Measurements from ENCODE around the gene BMP6. TPM values are rescaled to one million over a fixed set of nuclear protein-coding genes. Genes with fewer than 3 reads are reported as not detected.

Gene BMP6
- total and polyA plus RNA-seq, 3 experiments from 2014 or later = not detected

DNA sequence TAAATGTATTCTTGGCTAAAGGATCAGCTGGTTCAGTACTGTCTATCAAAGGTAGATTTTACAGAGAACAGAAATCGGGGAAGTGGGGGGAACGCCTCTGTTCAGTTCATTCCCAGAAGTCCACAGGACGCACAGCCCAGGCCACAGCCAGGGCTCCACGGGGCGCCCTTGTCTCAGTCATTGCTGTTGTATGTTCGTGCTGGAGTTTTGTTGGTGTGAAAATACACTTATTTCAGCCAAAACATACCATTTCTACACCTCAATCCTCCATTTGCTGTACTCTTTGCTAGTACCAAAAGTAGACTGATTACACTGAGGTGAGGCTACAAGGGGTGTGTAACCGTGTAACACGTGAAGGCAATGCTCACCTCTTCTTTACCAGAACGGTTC is 154.8 kb downstream of the BMP6 start:
- H3K9me3 ChIP-seq (ENCODE audit: low read length) = no peaks in the 10 kb centered on the region
- Mint-ChIP-seq H3K27ac (peak overlapping the region in 1 of 8 donors; percentile 47), H3K9me3 (no peaks in the 10 kb centered on the region), H3K4me3 (no peak overlapping the region), H3K36me3 (peaks cover 21 to 53% (median 36%) of the 10 kb centered on the region in 3 donors), H3K27me3 (no peaks in the 10 kb centered on the region), H3K4me1 (no peaks in the 10 kb centered on the region)
- no peaks in the 10 kb centered on the region for H3K4me1 ChIP-seq (ENCODE audit: insufficient read depth, low read length)
- H3K27me3 ChIP-seq (ENCODE audit: insufficient read depth, low read length, poor library complexity, severe bottlenecking) = no peaks in the 10 kb centered on the region
- H3K27ac ChIP-seq (ENCODE audit: low read depth, low read length) = no peak overlapping the region
- H3K36me3 ChIP-seq (ENCODE audit: insufficient read depth, low read length) = peaks cover 15% of the 10 kb centered on the region
- ChIA-PET CTCF (interaction anchor here (1.3 kb wide), 1 partner anchor 21 kb away, joined by 4 read pairs; no protein-coding TSS in a partner anchor), POLR2A (no interaction called here)
- H3K4me3 ChIP-seq (ENCODE audit: low read length) = no peak overlapping the region
- no peak for DNase-seq

DNA sequence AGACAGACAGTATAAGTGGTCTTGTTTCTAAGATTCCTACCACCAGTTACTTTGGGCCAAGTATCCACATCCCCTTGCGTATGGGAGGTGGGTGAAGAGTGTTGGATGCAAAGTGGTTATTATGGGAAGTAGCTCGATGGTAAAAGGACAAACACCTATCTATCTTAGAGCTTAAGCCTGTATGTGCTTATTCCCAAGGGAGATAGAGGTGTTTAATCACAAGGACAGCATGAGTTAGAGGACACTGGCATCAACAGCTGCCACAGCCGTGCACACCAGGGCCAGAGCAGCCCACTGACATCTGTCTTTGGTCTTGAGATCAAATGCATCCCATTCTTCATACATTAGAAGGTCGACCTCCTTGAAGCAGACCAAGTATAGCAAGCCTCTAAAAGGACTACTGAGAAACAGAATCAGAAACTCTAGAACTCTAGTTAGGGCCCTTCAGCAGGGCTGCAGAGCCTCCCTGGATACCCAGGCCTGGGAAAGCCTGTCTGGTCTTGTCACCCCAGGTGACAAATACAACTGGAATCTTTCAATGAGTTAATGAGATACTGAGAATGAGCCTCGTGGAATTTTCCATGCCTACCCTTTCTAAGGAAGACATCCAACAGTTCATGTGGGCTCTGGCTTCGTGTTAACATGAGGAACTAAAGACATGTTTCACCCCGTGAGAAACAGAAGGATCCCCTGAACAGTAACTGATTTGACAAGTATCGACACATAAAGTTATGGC is 156.0 kb downstream of the BMP6 start:
- no peaks in the 10 kb centered on the region for H3K4me1 Mint-ChIP-seq
- H3K36me3 Mint-ChIP-seq = peaks cover 21 to 66% (median 37%) of the 10 kb centered on the region in 3 donors
- H3K27me3 Mint-ChIP-seq = no peaks in the 10 kb centered on the region
- Histone ChIP-seq H3K27me3 (ENCODE audit: insufficient read depth, low read length, poor library complexity, severe bottlenecking) (no peaks in the 10 kb centered on the region), H3K4me1 (ENCODE audit: insufficient read depth, low read length) (no peaks in the 10 kb centered on the region), H3K36me3 (ENCODE audit: insufficient read depth, low read length) (peaks cover 15% of the 10 kb centered on the region), H3K9me3 (ENCODE audit: low read length) (no peaks in the 10 kb centered on the region), H3K27ac (ENCODE audit: low read depth, low read length) (no peak overlapping the region), H3K4me3 (ENCODE audit: low read length) (no peak overlapping the region)
- ChIA-PET CTCF (no interaction called here), POLR2A (no interaction called here)
- no peak for DNase-seq
- no peak overlapping the region for H3K4me3 Mint-ChIP-seq
- H3K9me3 Mint-ChIP-seq = no peaks in the 10 kb centered on the region
- H3K27ac Mint-ChIP-seq = no peak overlapping the region

DNA sequence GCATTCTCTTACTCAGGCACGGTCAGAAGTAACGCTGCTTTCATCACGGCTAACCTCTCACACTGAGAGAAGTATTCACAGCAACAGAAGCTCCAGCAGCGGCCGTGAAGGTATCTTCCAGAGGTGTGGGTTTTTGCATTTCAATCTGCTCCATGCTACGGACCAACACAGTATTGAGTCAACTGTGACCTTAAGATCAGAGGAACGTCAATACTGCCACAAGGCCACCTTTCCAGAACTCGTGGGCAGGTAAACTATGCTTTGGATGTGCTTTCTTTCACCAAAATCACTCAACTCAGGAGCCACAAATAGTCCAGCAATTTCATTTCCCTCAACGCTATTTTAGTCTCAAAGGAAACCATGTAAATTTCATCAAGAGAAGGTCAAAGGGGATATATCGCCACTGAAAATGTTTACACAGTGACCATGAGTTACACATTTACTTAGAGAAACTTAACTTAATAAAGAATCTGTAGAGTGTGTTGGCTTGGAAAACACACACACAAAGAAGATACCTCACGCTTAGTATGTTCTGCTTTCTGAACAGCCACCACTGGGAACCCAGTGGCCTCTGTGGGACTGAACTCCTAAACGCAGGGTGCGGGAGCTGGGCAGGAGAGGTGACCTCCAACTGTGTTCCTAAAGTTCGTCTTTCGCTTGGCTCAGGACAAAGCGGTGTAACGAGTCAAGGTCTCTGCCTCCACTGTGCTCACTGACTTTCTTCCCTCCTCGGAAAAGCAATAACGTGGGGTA is 156.8 kb downstream of the BMP6 start:
- H3K4me1 ChIP-seq (ENCODE audit: insufficient read depth, low read length) = no peaks in the 10 kb centered on the region
- H3K36me3 ChIP-seq (ENCODE audit: insufficient read depth, low read length) = peaks cover 15% of the 10 kb centered on the region
- no peaks in the 10 kb centered on the region for H3K9me3 ChIP-seq (ENCODE audit: low read length)
- CTCF ChIA-PET = no interaction called here
- no peak overlapping the region for H3K4me3 Mint-ChIP-seq
- H3K27me3 ChIP-seq (ENCODE audit: insufficient read depth, low read length, poor library complexity, severe bottlenecking) = no peaks in the 10 kb centered on the region
- POLR2A ChIA-PET = no interaction called here
- no peaks in the 10 kb centered on the region for H3K4me1 Mint-ChIP-seq
- no peaks in the 10 kb centered on the region for H3K9me3 Mint-ChIP-seq
- no peak overlapping the region for H3K27ac Mint-ChIP-seq
- no peak overlapping the region for H3K27ac ChIP-seq (ENCODE audit: low read depth, low read length)
- no peaks in the 10 kb centered on the region for H3K27me3 Mint-ChIP-seq
- H3K4me3 ChIP-seq (ENCODE audit: low read length) = no peak overlapping the region
- peaks cover 21 to 71% (median 40%) of the 10 kb centered on the region in 3 donors for H3K36me3 Mint-ChIP-seq
- no peak for DNase-seq

DNA sequence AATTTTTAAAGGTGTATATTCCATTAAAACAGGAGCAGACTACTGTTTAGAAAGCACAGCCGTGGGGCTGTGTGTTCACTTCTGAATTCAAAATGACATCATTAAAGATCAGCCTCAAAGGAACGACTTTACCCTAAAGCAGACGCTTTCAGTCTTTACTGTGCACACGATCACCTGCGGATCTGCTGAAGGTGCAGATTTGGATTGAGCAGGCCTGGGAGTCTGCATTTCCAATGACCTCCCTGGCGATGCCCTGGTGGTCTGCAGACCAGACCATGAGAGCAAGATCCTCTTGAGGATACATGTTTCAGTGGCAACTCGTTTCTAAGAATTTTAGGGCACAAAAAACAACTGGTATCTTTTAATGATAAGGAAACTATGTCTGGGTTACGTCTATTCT is 157.5 kb downstream of the BMP6 start:
- no peaks in the 10 kb centered on the region for H3K27me3 Mint-ChIP-seq
- peaks cover 21 to 78% (median 41%) of the 10 kb centered on the region in 3 donors for H3K36me3 Mint-ChIP-seq
- H3K9me3 Mint-ChIP-seq = no peaks in the 10 kb centered on the region
- Histone ChIP-seq H3K4me1 (ENCODE audit: insufficient read depth, low read length) (no peaks in the 10 kb centered on the region), H3K27ac (ENCODE audit: low read depth, low read length) (no peak overlapping the region), H3K4me3 (ENCODE audit: low read length) (no peak overlapping the region), H3K9me3 (ENCODE audit: low read length) (no peaks in the 10 kb centered on the region), H3K27me3 (ENCODE audit: insufficient read depth, low read length, poor library complexity, severe bottlenecking) (no peaks in the 10 kb centered on the region), H3K36me3 (ENCODE audit: insufficient read depth, low read length) (peaks cover 15% of the 10 kb centered on the region)
- DNase-seq = no peak
- ChIA-PET POLR2A (no interaction called here), CTCF (no interaction called here)
- no peak overlapping the region for H3K27ac Mint-ChIP-seq
- H3K4me1 Mint-ChIP-seq = no peaks in the 10 kb centered on the region
- no peak overlapping the region for H3K4me3 Mint-ChIP-seq

DNA sequence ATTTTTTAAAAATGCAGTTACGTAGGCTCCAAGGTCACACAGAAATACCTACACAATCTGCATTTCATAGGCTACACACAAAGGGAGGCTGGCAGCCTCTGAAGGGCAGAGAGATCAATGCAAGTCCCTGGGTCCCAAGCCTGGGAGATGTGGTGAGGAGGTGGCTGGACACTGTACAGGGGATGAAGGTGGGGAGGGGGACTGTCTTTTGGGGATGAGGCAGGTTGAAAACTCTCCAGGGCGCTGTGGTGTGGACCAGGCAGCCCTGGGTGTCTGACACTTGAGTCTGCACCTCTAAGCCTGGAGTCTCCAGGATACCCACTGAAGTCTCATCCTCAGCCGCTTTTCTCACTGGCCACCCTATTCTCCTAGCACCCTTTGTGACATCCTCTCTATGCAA is 160.2 kb downstream of the BMP6 start:
- Mint-ChIP-seq H3K4me3 (no peak overlapping the region), H3K9me3 (no peaks in the 10 kb centered on the region), H3K4me1 (no peaks in the 10 kb centered on the region), H3K36me3 (peaks cover 25 to 91% (median 45%) of the 10 kb centered on the region in 3 donors), H3K27ac (no peak overlapping the region), H3K27me3 (no peaks in the 10 kb centered on the region)
- Histone ChIP-seq H3K9me3 (ENCODE audit: low read length) (no peaks in the 10 kb centered on the region), H3K4me3 (ENCODE audit: low read length) (no peak overlapping the region), H3K27me3 (ENCODE audit: insufficient read depth, low read length, poor library complexity, severe bottlenecking) (no peaks in the 10 kb centered on the region), H3K36me3 (ENCODE audit: insufficient read depth, low read length) (peaks cover 21% of the 10 kb centered on the region), H3K4me1 (ENCODE audit: insufficient read depth, low read length) (no peaks in the 10 kb centered on the region), H3K27ac (ENCODE audit: low read depth, low read length) (no peak overlapping the region)
- DNase-seq = no peak
- ChIA-PET POLR2A (no interaction called here), CTCF (no interaction called here)

DNA sequence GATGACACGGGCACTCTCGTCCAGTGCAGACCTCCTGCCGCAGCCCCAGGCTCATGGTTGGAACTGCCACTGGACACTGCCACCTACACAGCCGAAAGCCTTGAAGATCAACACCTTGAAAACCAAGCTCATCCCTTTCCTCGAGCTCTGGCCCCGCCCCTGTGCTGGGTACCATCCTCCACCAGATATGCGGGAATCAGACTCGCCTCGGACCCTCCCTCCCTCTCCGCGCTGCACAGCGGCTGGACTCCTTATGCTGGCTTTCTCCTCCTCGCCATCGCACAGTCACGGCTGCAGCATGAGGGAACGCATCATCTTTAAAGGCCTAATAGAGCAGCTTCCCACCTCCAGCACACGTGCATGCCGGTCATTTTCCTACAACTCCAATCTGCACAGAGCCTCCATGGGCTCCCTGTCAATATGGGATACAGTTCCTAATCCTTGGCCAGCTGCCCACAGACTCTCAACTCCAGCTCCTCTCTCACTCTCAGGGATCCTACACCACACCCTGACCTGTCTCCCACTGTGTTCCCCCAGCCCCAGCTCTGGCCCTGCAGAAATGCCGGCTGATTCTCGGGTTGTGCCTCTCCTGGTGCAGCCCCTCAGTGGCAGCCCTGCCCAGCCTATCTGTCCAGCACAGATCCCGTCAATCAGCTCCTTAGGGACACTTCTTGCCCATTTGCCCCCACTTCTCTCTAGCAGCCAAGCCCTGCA is 161.5 kb downstream of the BMP6 start:
- H3K36me3 Mint-ChIP-seq = peaks cover 22 to 93% (median 50%) of the 10 kb centered on the region in 3 donors
- H3K27me3 ChIP-seq (ENCODE audit: insufficient read depth, low read length, poor library complexity, severe bottlenecking) = no peaks in the 10 kb centered on the region
- no peak overlapping the region for H3K4me3 ChIP-seq (ENCODE audit: low read length)
- DNase-seq = no peak
- peak overlapping the region in 2 of 8 donors; percentile 17 to 57 for H3K27ac Mint-ChIP-seq
- ChIA-PET POLR2A (no interaction called here), CTCF (no interaction called here)
- H3K4me1 Mint-ChIP-seq = no peaks in the 10 kb centered on the region
- no peaks in the 10 kb centered on the region for H3K9me3 ChIP-seq (ENCODE audit: low read length)
- no peaks in the 10 kb centered on the region for H3K4me1 ChIP-seq (ENCODE audit: insufficient read depth, low read length)
- H3K4me3 Mint-ChIP-seq = no peak overlapping the region
- H3K36me3 ChIP-seq (ENCODE audit: insufficient read depth, low read length) = peaks cover 19% of the 10 kb centered on the region
- no peak overlapping the region for H3K27ac ChIP-seq (ENCODE audit: low read depth, low read length)
- no peaks in the 10 kb centered on the region for H3K9me3 Mint-ChIP-seq
- H3K27me3 Mint-ChIP-seq = no peaks in the 10 kb centered on the region

DNA sequence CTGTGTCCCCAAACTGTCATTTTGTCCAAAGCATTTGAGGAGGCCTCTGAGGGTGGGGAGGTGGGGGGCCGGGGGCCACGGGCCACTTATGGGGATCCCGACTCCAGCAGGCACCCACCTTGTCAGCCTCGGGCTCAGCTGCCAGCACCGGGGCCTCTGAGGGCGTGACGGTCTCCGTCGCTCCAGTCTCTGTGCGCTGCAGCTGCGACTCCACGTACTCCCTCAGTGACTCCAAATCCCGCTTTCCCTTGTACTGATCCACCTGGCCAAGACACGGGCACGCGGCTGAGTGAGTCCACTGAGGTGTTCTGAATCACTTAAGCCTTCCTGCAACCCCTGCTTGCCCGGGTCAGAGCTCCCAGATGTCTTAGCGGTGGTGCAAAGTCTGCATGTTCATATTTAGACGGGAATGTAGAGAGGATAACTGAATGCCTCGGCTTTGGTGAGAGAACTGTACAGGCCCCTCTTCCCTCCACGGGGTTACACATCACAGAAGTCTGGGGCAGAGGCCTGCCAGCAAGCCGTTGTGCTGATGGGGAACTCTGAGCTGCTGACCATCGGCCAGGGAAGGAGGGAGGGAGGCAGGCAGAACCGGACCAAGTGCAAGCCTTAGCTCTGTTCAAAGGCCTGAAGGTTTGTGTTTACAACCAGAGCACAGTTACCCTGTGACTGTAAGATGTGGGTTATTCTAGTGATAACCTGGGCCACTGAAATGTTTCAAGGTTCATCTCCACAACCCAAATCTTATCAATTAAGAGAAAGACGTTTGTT is 162.9 kb downstream of the BMP6 start:
- H3K27ac ChIP-seq (ENCODE audit: low read depth, low read length) = no peak overlapping the region
- no peaks in the 10 kb centered on the region for H3K9me3 Mint-ChIP-seq
- no peak overlapping the region for H3K4me3 ChIP-seq (ENCODE audit: low read length)
- ChIA-PET POLR2A (no interaction called here), CTCF (no interaction called here)
- H3K27me3 ChIP-seq (ENCODE audit: insufficient read depth, low read length, poor library complexity, severe bottlenecking) = no peaks in the 10 kb centered on the region
- H3K4me1 ChIP-seq (ENCODE audit: insufficient read depth, low read length) = no peaks in the 10 kb centered on the region
- H3K36me3 ChIP-seq (ENCODE audit: insufficient read depth, low read length) = peaks cover 10% of the 10 kb centered on the region
- H3K4me1 Mint-ChIP-seq = no peaks in the 10 kb centered on the region
- DNase-seq = no peak
- no peak overlapping the region for H3K4me3 Mint-ChIP-seq
- H3K27ac Mint-ChIP-seq = peak overlapping the region in 1 of 8 donors; percentile 57
- H3K9me3 ChIP-seq (ENCODE audit: low read length) = no peaks in the 10 kb centered on the region
- no peaks in the 10 kb centered on the region for H3K27me3 Mint-ChIP-seq
- peaks cover 13 to 90% (median 44%) of the 10 kb centered on the region in 3 donors for H3K36me3 Mint-ChIP-seq

All from CD8-positive, alpha-beta memory T cell (primary cell).